ENCODE results near the gene SORCS2.

The SORCS2 gene

GRCh38 chr4:7436256-7436655 is 243.9 kb downstream of the SORCS2 start:
- Histone ChIP-seq H3K79me1 (replicated peaks; ENCODE audit: low read length, poor library complexity, severe bottlenecking) (no peaks in the 10 kb centered on the region), H2AFZ (ENCODE audit: low read depth, low read length) (no peak overlapping the region), H3K9ac (ENCODE audit: low read length) (no peak overlapping the region), H3K18ac (ENCODE audit: low read depth in 1 of 2, low read length in 2 of 2) (no peak overlapping the region), H2BK12ac (ENCODE audit: low read length in 2 of 2) (no peak overlapping the region), H4K8ac (ENCODE audit: low read length) (no peak overlapping the region), H3K9me3 (ENCODE audit: control insufficient read depth, low read length) (peaks cover 12% of the 10 kb centered on the region), H2BK15ac (ENCODE audit: low read depth, poor library complexity, severe bottlenecking) (no peak overlapping the region), H3K4me2 (ENCODE audit: low read length, poor library complexity, severe bottlenecking) (no peak overlapping the region), H3K23ac (ENCODE audit: low read length in 2 of 2) (no peak overlapping the region), H3K4ac (ENCODE audit: low read depth in 1 of 2, low read length in 2 of 2) (no peak overlapping the region), H2BK5ac (ENCODE audit: low read depth, low read length, poor library complexity, severe bottlenecking) (no peak overlapping the region), H2BK120ac (ENCODE audit: low read depth, low read length) (no peak overlapping the region), H3K27me3 (ENCODE audit: control insufficient read depth in 1 of 2, insufficient read depth in 1 of 2, low read length in 2 of 2) (peaks cover 20 to 34% of the 10 kb centered on the region in 2 experiments), H3K14ac (ENCODE audit: low read length in 2 of 2) (no peak overlapping the region), H4K91ac (ENCODE audit: low read length) (no peak overlapping the region), H3K27ac (ENCODE audit: low read length, poor library complexity, severe bottlenecking) (no peak overlapping the region), H3K36me3 (ENCODE audit: control insufficient read depth in 1 of 2, insufficient read depth in 2 of 2, low read depth in 1 of 2, low read length in 2 of 2) (no peaks in the 10 kb centered on the region), H2AK5ac (ENCODE audit: low read length, severe bottlenecking) (no peak overlapping the region), H3K4me3 (ENCODE audit: insufficient read depth in 1 of 2, low read depth in 1 of 2, low read length in 2 of 2) (no peak overlapping the region), H3K4me1 (ENCODE audit: control insufficient read depth, insufficient read depth, low read depth, low read length) (peaks cover 9% of the 10 kb centered on the region)
- no peak for DNase-seq
- 87% methylated on average over 13 of the region's 13 CpGs for WGBS

GRCh38 chr4:7439699-7440098 is 247.4 kb downstream of the SORCS2 start:
- H3K4ac ChIP-seq (ENCODE audit: low read depth in 1 of 2, low read length in 2 of 2): no peak overlapping the region
- H2BK15ac ChIP-seq (ENCODE audit: low read depth, poor library complexity, severe bottlenecking): no peak overlapping the region
- H3K9ac ChIP-seq (ENCODE audit: low read length): no peak overlapping the region
- WGBS: 72% methylated on average over 2 of the region's 2 CpGs
- H2AFZ ChIP-seq (ENCODE audit: low read depth, low read length): no peak overlapping the region
- H3K4me2 ChIP-seq (ENCODE audit: low read length, poor library complexity, severe bottlenecking): no peak overlapping the region
- H3K36me3 ChIP-seq (ENCODE audit: control insufficient read depth in 1 of 2, insufficient read depth in 2 of 2, low read depth in 1 of 2, low read length in 2 of 2): no peaks in the 10 kb centered on the region
- no peak overlapping the region for H4K91ac ChIP-seq (ENCODE audit: low read length)
- H2BK5ac ChIP-seq (ENCODE audit: low read depth, low read length, poor library complexity, severe bottlenecking): no peak overlapping the region
- no peaks in the 10 kb centered on the region for H3K79me1 ChIP-seq (replicated peaks; ENCODE audit: low read length, poor library complexity, severe bottlenecking)
- no peak overlapping the region for H3K4me3 ChIP-seq (ENCODE audit: insufficient read depth in 1 of 2, low read depth in 1 of 2, low read length in 2 of 2)
- no peak for DNase-seq
- no peak overlapping the region for H4K8ac ChIP-seq (ENCODE audit: low read length)
- H3K27me3 ChIP-seq (ENCODE audit: control insufficient read depth in 1 of 2, insufficient read depth in 1 of 2, low read length in 2 of 2): peaks cover 23 to 41% of the 10 kb centered on the region in 2 experiments
- no peak overlapping the region for H3K14ac ChIP-seq (ENCODE audit: low read length in 2 of 2)
- H2AK5ac ChIP-seq (ENCODE audit: low read length, severe bottlenecking): no peak overlapping the region
- H2BK120ac ChIP-seq (ENCODE audit: low read depth, low read length): no peak overlapping the region
- no peak overlapping the region for H2BK12ac ChIP-seq (ENCODE audit: low read length in 2 of 2)
- no peak overlapping the region for H3K23ac ChIP-seq (ENCODE audit: low read length in 2 of 2)
- H3K4me1 ChIP-seq (ENCODE audit: control insufficient read depth, insufficient read depth, low read depth, low read length): peaks cover 6% of the 10 kb centered on the region
- H3K27ac ChIP-seq (ENCODE audit: low read length, poor library complexity, severe bottlenecking): no peak overlapping the region
- peaks cover 12% of the 10 kb centered on the region for H3K9me3 ChIP-seq (ENCODE audit: control insufficient read depth, low read length)
- no peak overlapping the region for H3K18ac ChIP-seq (ENCODE audit: low read depth in 1 of 2, low read length in 2 of 2)

GRCh38 chr4:7441201-7441600 is 248.9 kb downstream of the SORCS2 start:
- H2BK15ac ChIP-seq (ENCODE audit: low read depth, poor library complexity, severe bottlenecking): no peak overlapping the region
- H3K27ac ChIP-seq (ENCODE audit: low read length, poor library complexity, severe bottlenecking): no peak overlapping the region
- no peak for DNase-seq
- peak overlapping the region in 1 of 2 experiments; percentile 32 for H3K4me3 ChIP-seq (ENCODE audit: insufficient read depth in 1 of 2, low read depth in 1 of 2, low read length in 2 of 2)
- H3K4me1 ChIP-seq (ENCODE audit: control insufficient read depth, insufficient read depth, low read depth, low read length): no peaks in the 10 kb centered on the region
- H2BK12ac ChIP-seq (ENCODE audit: low read length in 2 of 2): no peak overlapping the region
- no peaks in the 10 kb centered on the region for H3K79me1 ChIP-seq (replicated peaks; ENCODE audit: low read length, poor library complexity, severe bottlenecking)
- H2BK5ac ChIP-seq (ENCODE audit: low read depth, low read length, poor library complexity, severe bottlenecking): no peak overlapping the region
- H3K4ac ChIP-seq (ENCODE audit: low read depth in 1 of 2, low read length in 2 of 2): no peak overlapping the region
- no peak overlapping the region for H3K9ac ChIP-seq (ENCODE audit: low read length)
- no peak overlapping the region for H3K14ac ChIP-seq (ENCODE audit: low read length in 2 of 2)
- H3K4me2 ChIP-seq (ENCODE audit: low read length, poor library complexity, severe bottlenecking): no peak overlapping the region
- H4K8ac ChIP-seq (ENCODE audit: low read length): no peak overlapping the region
- 85% methylated on average over 3 of the region's 7 CpGs for WGBS
- H3K27me3 ChIP-seq (ENCODE audit: control insufficient read depth in 1 of 2, insufficient read depth in 1 of 2, low read length in 2 of 2): peaks cover 38 to 47% of the 10 kb centered on the region in 2 experiments
- no peak overlapping the region for H3K23ac ChIP-seq (ENCODE audit: low read length in 2 of 2)
- no peak overlapping the region for H3K18ac ChIP-seq (ENCODE audit: low read depth in 1 of 2, low read length in 2 of 2)
- H2AK5ac ChIP-seq (ENCODE audit: low read length, severe bottlenecking): no peak overlapping the region
- no peak overlapping the region for H2AFZ ChIP-seq (ENCODE audit: low read depth, low read length)
- H2BK120ac ChIP-seq (ENCODE audit: low read depth, low read length): no peak overlapping the region
- no peaks in the 10 kb centered on the region for H3K36me3 ChIP-seq (ENCODE audit: control insufficient read depth in 1 of 2, insufficient read depth in 2 of 2, low read depth in 1 of 2, low read length in 2 of 2)
- H4K91ac ChIP-seq (ENCODE audit: low read length): peak overlapping the region; percentile 71
- peaks cover 12% of the 10 kb centered on the region for H3K9me3 ChIP-seq (ENCODE audit: control insufficient read depth, low read length)

DNA sequence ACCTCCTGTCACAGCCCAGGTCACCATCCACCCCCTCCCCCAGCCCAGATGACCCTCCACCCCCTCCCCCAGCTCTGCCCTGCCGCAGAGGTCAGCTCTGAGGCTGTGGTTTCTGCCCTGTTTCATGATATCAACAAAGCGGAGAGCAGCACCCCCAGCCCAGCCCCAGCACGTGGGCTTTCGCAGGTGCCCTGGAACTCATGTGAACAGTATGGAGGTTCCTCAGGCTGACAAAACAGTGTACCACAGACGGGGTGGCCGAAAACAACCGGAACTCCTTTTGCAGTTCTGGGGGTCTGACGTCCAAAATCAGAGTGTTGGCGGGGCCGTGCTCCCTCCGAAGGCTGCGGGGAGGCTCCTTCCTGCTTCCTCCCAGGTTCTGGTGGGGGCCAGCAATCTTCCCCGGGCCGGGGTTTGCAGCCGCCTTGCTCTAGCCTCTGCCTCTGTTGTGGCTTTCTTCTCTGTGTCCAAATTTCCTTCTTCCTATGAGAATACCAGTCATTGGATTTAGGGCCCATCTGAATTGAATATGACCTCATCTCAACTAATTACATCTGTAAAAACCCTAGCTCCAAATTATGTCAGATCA is 250.3 kb downstream of the SORCS2 start:
- Histone ChIP-seq H2BK12ac (ENCODE audit: low read length in 2 of 2) (no peak overlapping the region), H2AFZ (ENCODE audit: low read depth, low read length) (no peak overlapping the region), H3K18ac (ENCODE audit: low read depth in 1 of 2, low read length in 2 of 2) (no peak overlapping the region), H2BK5ac (ENCODE audit: low read depth, low read length, poor library complexity, severe bottlenecking) (no peak overlapping the region), H3K27ac (ENCODE audit: low read length, poor library complexity, severe bottlenecking) (no peak overlapping the region), H3K14ac (ENCODE audit: low read length in 2 of 2) (no peak overlapping the region), H2BK120ac (ENCODE audit: low read depth, low read length) (no peak overlapping the region), H2BK15ac (ENCODE audit: low read depth, poor library complexity, severe bottlenecking) (no peak overlapping the region), H3K36me3 (ENCODE audit: control insufficient read depth in 1 of 2, insufficient read depth in 2 of 2, low read depth in 1 of 2, low read length in 2 of 2) (no peaks in the 10 kb centered on the region), H4K8ac (ENCODE audit: low read length) (no peak overlapping the region), H3K4me1 (ENCODE audit: control insufficient read depth, insufficient read depth, low read depth, low read length) (no peaks in the 10 kb centered on the region), H3K27me3 (ENCODE audit: control insufficient read depth in 1 of 2, insufficient read depth in 1 of 2, low read length in 2 of 2) (peaks cover 46 to 56% of the 10 kb centered on the region in 2 experiments), H4K91ac (ENCODE audit: low read length) (no peak overlapping the region), H3K9ac (ENCODE audit: low read length) (no peak overlapping the region), H3K4ac (ENCODE audit: low read depth in 1 of 2, low read length in 2 of 2) (no peak overlapping the region), H3K4me3 (ENCODE audit: insufficient read depth in 1 of 2, low read depth in 1 of 2, low read length in 2 of 2) (no peak overlapping the region), H3K4me2 (ENCODE audit: low read length, poor library complexity, severe bottlenecking) (no peak overlapping the region), H2AK5ac (ENCODE audit: low read length, severe bottlenecking) (no peak overlapping the region), H3K23ac (ENCODE audit: low read length in 2 of 2) (no peak overlapping the region), H3K79me1 (replicated peaks; ENCODE audit: low read length, poor library complexity, severe bottlenecking) (no peaks in the 10 kb centered on the region), H3K9me3 (ENCODE audit: control insufficient read depth, low read length) (peaks cover 12% of the 10 kb centered on the region)
- 82% methylated on average over 15 of the region's 15 CpGs for WGBS
- no peak for DNase-seq

Data from mesenchymal stem cell (in vitro differentiated cells and primary cell).